ENCODE measurements around the gene SERPINA10.

Gene SERPINA10, protein sequence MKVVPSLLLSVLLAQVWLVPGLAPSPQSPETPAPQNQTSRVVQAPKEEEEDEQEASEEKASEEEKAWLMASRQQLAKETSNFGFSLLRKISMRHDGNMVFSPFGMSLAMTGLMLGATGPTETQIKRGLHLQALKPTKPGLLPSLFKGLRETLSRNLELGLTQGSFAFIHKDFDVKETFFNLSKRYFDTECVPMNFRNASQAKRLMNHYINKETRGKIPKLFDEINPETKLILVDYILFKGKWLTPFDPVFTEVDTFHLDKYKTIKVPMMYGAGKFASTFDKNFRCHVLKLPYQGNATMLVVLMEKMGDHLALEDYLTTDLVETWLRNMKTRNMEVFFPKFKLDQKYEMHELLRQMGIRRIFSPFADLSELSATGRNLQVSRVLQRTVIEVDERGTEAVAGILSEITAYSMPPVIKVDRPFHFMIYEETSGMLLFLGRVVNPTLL

DNA sequence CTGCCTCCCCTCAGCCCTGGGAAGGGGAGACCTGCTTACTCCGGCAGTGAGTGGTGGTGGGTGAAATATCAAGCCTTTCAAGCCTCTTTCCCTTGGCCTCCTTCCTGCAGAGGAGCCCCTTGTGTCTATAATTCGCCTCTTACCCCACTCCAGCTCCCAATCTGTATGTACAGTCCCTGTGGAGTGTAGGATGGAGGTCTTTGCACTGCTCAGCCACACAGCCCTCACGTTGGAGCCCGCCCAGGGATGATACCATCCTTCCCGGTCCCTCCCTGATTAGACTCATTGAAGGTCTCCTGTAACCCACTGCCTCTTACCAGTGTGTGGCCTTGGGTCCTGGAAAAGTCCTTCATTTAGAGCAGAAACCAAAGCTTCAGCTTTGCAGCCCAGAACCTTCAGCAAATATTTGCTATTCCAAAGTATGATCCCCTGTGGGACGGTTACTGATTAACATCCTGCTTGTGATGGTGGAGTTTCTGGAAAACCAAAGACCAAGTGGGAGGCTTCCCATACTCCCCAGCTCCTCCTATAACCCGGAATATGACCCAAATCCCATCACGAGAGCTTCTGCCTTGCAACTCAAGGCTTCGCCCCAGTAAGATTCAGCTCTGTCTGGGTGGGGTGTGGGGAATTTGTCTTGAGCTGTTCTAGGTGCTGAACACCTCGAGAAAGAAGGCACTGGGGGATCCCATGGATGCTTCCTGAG lies at the start of gene SERPINA10:
Gene SERPINA10, minus strand, starts transcription at position 397 of the 706 bp plus-strand sequence. CDS start 2,675 bp downstream, outside the sequence.
- no peaks in the 10 kb centered on the region for H3K36me3 Mint-ChIP-seq
- DNase-seq (ENCODE audit: low spot score in 2 of 2) (no peak), ATAC-seq (ENCODE audit: low read depth) (no peak)
- peaks cover 2% of the 10 kb centered on the region for H3K9me3 Mint-ChIP-seq
- no peak within 1 kb of the TSS for H3K4me3 Mint-ChIP-seq
- H3K27ac Mint-ChIP-seq: no peak within 1 kb of the TSS
- no peaks in the 10 kb centered on the region for H3K4me1 Mint-ChIP-seq
- H3K27me3 Mint-ChIP-seq: peaks cover 2% of the 10 kb centered on the region

DNA sequence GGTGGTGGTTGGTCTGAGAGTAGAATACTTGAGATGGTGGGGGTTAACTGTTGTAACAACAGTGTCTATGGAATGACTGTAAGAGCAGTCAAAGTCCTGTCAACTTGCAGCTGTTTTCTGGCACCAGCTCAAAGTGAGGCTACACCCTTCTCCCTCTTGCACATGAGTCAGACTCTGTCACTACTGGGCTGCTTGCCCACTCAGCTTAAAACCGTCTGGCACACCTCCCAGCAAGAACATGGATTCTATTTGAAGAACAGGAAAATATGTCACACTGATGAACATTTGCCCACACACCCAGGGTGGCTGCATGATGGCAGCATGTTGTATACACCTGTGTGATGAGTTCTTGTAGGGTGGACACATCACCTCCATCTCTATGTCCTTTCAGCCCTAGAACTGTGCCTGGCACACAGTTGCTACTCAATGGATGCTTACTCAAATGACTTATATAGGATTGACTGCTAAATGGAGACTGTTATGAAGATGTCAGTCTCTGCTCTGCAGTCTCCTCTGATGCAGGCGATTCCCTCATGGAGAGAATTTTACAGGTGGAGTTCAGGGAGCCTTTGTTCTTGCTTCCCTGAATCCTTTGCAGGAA lies 49.4 kb upstream of the SERPINA10 start:
- DNase-seq (ENCODE audit: low spot score in 2 of 2): no peak
- Mint-ChIP-seq H3K4me1 (peaks cover 16% of the 10 kb centered on the region), H3K36me3 (peaks cover 2% of the 10 kb centered on the region), H3K4me3 (no peak overlapping the region), H3K27ac (peak overlapping the region; percentile 20), H3K9me3 (peaks cover 7% of the 10 kb centered on the region), H3K27me3 (peaks cover 12% of the 10 kb centered on the region)
- no peak for ATAC-seq (ENCODE audit: low read depth)

DNA sequence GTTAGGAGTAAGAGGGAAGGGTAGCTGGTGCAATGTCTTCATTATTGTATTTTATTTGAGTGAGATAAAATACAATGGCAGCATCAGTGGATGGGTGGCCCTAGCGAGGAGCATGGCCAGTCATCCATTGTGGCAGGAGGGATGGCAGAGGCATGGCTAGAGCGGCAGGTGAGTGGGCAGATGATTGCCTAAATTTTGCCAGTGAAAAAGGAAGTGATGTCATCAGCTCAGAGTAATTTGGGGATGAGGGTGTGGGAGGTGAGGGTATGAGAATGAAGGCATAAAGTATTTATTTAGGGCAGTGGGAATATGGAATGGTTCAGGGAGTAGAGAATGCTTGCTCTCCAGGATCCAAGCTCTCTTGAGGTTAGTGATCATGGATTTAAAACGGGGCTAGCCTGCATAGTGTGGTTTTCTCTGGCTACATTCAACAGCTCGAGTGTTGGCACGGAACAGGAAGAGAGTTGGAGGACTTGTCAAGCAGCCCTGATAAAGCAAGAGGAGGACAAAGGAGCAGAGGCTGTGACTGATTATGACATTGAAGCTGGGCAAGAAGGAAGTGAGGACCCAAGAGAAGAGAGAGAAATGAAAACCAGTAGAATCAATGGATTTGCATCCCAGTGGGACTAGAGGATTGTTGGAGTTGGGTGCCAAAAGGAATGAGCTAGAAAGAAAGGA lies 48.7 kb upstream of the SERPINA10 start:
- Mint-ChIP-seq H3K4me1 (peaks cover 16% of the 10 kb centered on the region), H3K36me3 (peaks cover 2% of the 10 kb centered on the region), H3K27me3 (peaks cover 12% of the 10 kb centered on the region), H3K9me3 (peaks cover 7% of the 10 kb centered on the region), H3K27ac (peak overlapping the region; percentile 20), H3K4me3 (no peak overlapping the region)
- no peak for ATAC-seq (ENCODE audit: low read depth)
- DNase-seq (ENCODE audit: low spot score in 2 of 2): no peak

DNA sequence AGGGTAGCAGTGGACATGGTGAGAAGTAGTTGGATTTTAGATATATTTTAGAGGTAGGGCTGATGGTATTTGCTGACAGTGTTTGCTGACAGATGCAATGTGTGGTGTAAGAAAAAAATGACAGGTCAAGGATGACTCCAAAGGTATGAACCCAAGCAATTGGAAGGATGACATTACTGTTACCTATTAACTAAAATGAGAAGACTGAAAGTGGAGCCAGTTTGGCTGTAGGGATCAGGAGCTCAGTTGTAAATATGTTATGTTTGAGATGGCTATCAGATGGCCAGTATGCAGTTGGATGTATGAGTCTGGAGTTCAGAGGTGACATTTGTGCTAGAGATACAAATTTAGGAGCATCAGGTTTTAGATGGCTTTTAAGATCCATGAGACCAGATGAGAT lies 47.5 kb upstream of the SERPINA10 start:
- DNase-seq (ENCODE audit: low spot score in 2 of 2) (no peak), ATAC-seq (ENCODE audit: low read depth) (no peak)
- Mint-ChIP-seq H3K36me3 (peaks cover 2% of the 10 kb centered on the region), H3K4me3 (no peak overlapping the region), H3K27ac (peak overlapping the region; percentile 5), H3K4me1 (peaks cover 11% of the 10 kb centered on the region), H3K9me3 (peaks cover 9% of the 10 kb centered on the region), H3K27me3 (peaks cover 12% of the 10 kb centered on the region)

DNA sequence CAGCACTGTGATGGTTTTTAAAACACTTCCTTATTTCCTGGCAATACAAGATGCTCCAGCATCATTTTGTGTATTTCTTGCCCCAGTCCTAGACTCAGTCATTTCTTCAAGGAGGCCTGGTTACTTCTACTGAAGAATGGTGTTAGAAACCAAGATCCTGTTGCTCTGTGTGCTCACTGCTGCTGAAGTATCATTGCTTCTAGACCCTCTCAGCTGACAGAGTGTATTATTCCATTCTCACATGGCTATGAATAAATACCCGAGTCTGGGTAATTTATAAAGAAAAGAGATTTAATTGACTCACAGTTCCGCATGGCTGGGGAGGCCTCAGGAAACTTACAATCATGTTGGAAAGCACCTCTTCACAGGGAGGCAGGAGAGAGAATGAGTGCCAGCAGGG lies 45.0 kb upstream of the SERPINA10 start:
- H3K27ac Mint-ChIP-seq: no peak overlapping the region
- no peak for ATAC-seq (ENCODE audit: low read depth)
- peaks cover 9% of the 10 kb centered on the region for H3K9me3 Mint-ChIP-seq
- no peak overlapping the region for H3K4me3 Mint-ChIP-seq
- DNase-seq (ENCODE audit: low spot score in 2 of 2): no peak
- H3K27me3 Mint-ChIP-seq: peaks cover 12% of the 10 kb centered on the region
- H3K36me3 Mint-ChIP-seq: peaks cover 2% of the 10 kb centered on the region
- peaks cover 6% of the 10 kb centered on the region for H3K4me1 Mint-ChIP-seq

DNA sequence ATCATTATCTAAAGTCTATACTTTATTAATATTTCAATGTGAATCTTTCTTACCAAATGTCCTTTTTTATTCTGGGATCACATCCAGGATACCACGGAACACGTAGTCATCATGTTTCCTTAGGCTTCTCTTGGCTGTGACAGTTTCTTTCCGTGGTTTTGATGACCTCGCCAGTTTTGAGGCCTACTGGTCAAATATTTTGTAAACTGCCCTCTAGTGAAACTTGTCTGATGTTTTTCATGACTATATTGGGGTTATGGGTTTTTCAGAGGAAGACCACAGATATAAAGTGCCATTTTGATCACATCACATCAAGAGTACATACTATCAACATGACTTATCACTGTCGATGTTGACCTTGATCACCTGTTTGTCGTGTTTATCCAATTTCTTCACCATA lies 44.2 kb upstream of the SERPINA10 start:
- Mint-ChIP-seq H3K36me3 (peaks cover 2% of the 10 kb centered on the region), H3K27ac (no peak overlapping the region), H3K4me3 (no peak overlapping the region), H3K27me3 (peaks cover 14% of the 10 kb centered on the region), H3K9me3 (peaks cover 9% of the 10 kb centered on the region), H3K4me1 (peaks cover 6% of the 10 kb centered on the region)
- ATAC-seq (ENCODE audit: low read depth) (no peak), DNase-seq (ENCODE audit: low spot score in 2 of 2) (no peak)

DNA sequence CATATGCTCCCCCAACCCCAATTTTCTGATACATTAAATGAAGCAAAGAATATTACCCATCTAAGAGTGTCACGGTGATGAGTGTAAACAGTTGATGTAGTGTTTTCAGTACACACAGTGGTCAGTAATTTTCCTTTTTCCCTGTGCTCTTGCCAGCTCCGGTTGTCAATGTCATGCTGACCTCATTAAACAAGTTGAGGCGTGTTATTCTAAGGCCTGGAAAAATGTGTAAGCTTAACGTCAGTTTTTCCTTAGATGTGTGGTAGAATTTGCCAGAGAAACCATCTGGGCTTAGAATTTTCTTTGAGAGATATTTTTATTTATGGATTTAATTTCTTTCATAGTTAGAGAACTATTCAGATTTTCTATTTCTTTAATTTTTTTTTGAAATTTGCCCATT lies 41.8 kb upstream of the SERPINA10 start:
- Mint-ChIP-seq H3K4me1 (no peaks in the 10 kb centered on the region), H3K27ac (no peak overlapping the region), H3K36me3 (no peaks in the 10 kb centered on the region), H3K9me3 (peaks cover 2% of the 10 kb centered on the region), H3K4me3 (no peak overlapping the region), H3K27me3 (peaks cover 2% of the 10 kb centered on the region)
- ATAC-seq (ENCODE audit: low read depth): no peak
- DNase-seq (ENCODE audit: low spot score in 2 of 2): no peak

DNA sequence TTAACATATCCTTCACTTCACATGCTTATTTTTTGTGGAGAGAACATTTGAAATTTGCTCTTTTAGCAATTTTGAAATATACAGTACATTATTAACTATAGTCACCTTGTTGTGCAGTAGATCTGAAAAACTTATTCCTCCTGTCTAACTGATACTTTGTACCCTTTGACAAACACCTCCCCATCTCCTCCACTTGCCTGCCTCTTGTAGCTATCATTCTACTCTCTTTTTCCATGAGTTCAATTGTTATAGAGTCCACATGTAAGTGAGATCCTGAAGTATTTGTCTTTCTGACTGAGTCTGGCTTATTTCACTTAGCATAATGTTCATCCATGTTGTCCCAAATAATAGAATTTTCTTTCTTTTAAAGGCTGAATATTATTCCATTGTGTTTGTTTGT lies 39.5 kb upstream of the SERPINA10 start:
- no peak overlapping the region for H3K27ac Mint-ChIP-seq
- no peak for ATAC-seq (ENCODE audit: low read depth)
- DNase-seq (ENCODE audit: low spot score in 2 of 2): no peak
- peaks cover 2% of the 10 kb centered on the region for H3K27me3 Mint-ChIP-seq
- H3K9me3 Mint-ChIP-seq: peaks cover 2% of the 10 kb centered on the region
- H3K4me1 Mint-ChIP-seq: no peaks in the 10 kb centered on the region
- H3K36me3 Mint-ChIP-seq: no peaks in the 10 kb centered on the region
- no peak overlapping the region for H3K4me3 Mint-ChIP-seq

DNA sequence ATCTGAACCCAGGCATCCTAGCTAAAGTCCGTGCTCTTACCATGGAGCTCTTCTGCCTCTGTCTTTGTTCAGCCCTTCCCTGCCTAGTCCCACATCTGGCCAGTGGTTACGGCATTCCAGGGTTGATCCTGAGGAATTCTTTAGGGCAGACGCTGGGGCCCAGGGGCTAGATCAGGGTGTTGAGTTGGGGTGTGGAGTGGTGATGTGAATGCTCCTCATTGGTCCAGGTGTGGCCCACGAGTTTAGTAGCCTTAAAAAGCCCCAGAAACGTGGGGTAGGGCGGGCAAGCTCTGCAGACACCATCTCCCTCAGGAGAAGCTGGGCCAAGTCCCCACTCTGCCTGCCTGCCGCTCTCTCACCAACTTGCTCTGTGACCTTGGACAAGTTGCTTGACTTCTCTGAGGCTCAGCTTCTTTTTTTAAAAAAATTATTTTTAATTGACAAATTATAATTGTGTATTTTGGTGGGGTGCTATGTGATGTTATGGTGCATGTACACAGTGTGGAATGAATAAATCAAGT lies 39.1 kb upstream of the SERPINA10 start:
- H3K27ac Mint-ChIP-seq: no peak overlapping the region
- H3K27me3 Mint-ChIP-seq: peaks cover 2% of the 10 kb centered on the region
- peaks cover 2% of the 10 kb centered on the region for H3K9me3 Mint-ChIP-seq
- no peaks in the 10 kb centered on the region for H3K36me3 Mint-ChIP-seq
- DNase-seq (ENCODE audit: low spot score in 2 of 2): no peak
- no peak for ATAC-seq (ENCODE audit: low read depth)
- H3K4me1 Mint-ChIP-seq: no peaks in the 10 kb centered on the region
- no peak overlapping the region for H3K4me3 Mint-ChIP-seq

DNA sequence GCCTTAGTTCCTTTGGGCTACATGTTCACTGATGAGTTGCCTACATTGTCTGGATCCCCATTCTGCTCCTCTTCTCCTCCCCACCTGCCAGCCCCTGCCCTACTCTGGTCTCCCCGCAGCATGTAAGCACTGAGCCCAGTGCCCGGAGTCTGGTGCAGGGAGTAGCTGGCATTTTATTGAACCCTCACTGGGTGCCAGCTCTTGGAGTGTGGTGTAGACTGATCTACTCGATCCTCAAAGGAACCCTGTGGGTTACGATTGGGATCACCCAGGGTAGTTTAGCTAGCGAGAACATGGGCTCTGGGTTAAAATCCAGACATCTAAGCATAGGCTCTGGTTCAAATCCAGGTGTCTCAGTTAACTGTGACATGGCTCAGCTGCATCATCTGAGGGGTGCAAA lies 38.4 kb upstream of the SERPINA10 start:
- H3K9me3 Mint-ChIP-seq: peaks cover 2% of the 10 kb centered on the region
- no peaks in the 10 kb centered on the region for H3K4me1 Mint-ChIP-seq
- peaks cover 2% of the 10 kb centered on the region for H3K27me3 Mint-ChIP-seq
- H3K4me3 Mint-ChIP-seq: no peak overlapping the region
- no peaks in the 10 kb centered on the region for H3K36me3 Mint-ChIP-seq
- no peak overlapping the region for H3K27ac Mint-ChIP-seq
- ATAC-seq (ENCODE audit: low read depth): no peak
- no peak for DNase-seq (ENCODE audit: low spot score in 2 of 2)

DNA sequence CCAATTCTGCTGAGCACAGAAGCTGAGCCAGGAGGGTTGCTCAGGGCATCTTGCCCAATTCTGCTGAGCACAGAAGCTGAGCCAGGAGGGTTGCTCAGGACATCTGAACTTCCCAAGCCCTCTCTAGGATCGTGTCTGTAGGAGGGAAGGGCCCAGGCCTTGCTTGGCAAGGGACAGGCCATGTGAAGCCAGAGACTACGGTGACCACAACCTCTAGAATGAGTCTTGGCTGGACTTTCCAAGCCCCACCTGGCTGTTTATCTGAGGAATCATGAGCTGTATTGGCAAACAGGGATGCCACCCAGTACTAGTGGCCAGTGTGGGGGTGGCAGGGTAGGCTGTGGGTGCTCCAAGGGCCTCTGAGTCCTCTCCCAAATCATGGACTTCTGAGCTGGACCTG lies 37.8 kb upstream of the SERPINA10 start:
- no peak overlapping the region for H3K27ac Mint-ChIP-seq
- no peaks in the 10 kb centered on the region for H3K9me3 Mint-ChIP-seq
- ATAC-seq (ENCODE audit: low read depth): no peak

DNA sequence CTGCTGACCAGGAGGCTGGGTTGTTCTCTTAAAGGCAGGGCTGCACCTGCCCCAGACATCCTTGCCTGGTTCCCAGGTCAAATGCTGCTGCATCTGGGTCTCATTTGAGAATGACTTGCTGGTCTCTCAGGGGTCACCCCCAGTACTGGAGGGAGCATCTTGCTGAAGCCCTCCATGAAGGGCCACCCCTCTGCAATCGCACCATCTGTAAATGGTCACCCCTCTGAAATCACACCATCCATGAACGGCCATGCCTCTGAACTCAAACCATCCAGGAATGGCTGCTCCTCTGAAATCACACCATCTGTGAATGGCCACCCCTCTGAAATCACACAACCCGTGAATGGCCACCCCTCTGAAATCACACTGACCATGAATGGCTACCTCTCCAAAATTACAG lies 37.4 kb upstream of the SERPINA10 start:
- Mint-ChIP-seq H3K36me3 (no peaks in the 10 kb centered on the region), H3K4me3 (no peak overlapping the region), H3K4me1 (no peaks in the 10 kb centered on the region), H3K27ac (no peak overlapping the region), H3K27me3 (peaks cover 2% of the 10 kb centered on the region), H3K9me3 (no peaks in the 10 kb centered on the region)
- DNase-seq (ENCODE audit: low spot score in 2 of 2) (no peak), ATAC-seq (ENCODE audit: low read depth) (no peak)

More for the DNA sequence above, 37.8 kb upstream of the SERPINA10 start:
- Mint-ChIP-seq H3K36me3 (no peaks in the 10 kb centered on the region), H3K4me1 (no peaks in the 10 kb centered on the region), H3K4me3 (no peak overlapping the region), H3K27me3 (peaks cover 2% of the 10 kb centered on the region)
- no peak for DNase-seq (ENCODE audit: low spot score in 2 of 2)

DNA sequence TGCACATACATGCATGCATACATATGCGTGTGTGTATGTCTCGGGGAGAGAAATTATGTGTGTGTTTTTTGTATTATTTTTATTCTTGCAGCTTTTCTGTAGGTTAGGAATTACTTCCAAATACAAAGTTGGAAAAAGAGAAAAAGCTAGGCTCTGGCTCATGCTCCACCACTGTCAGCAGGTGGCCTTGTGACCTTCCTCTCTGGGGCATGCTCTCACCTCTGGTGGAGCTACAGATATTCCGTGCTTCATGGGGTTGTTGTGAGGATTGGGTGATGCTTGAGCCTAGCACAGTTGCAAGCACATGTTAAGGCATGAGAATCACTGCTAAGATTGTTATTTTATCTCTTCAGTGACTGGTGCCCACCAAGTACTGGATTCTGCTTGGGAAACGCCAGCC lies 36.8 kb upstream of the SERPINA10 start:
- Mint-ChIP-seq H3K9me3 (no peaks in the 10 kb centered on the region), H3K27ac (no peak overlapping the region), H3K4me3 (no peak overlapping the region), H3K27me3 (peaks cover 2% of the 10 kb centered on the region), H3K36me3 (no peaks in the 10 kb centered on the region), H3K4me1 (no peaks in the 10 kb centered on the region)
- no peak for DNase-seq (ENCODE audit: low spot score in 2 of 2)
- no peak for ATAC-seq (ENCODE audit: low read depth)

DNA sequence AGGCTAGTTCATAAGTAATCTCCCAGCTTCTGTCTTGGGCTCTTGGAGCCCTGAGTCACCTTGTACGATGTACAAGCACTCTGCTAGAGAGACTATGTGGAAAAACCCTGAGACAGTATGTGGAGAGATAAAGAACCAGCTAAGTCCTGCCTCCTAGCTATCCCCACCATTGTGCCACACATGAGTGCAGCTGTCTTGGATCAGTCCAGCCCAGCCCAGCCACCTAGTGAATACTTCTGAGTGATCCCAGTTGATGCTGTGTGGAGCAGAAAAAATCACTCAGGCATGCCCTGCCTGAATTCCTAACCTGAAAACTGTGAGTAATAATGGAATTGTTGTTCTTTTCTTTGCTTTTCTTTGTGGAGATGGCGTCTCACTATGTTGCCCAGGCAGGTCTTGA lies 35.1 kb upstream of the SERPINA10 start:
- H3K9me3 Mint-ChIP-seq: no peaks in the 10 kb centered on the region
- H3K27me3 Mint-ChIP-seq: peaks cover 2% of the 10 kb centered on the region
- DNase-seq (ENCODE audit: low spot score in 2 of 2) (no peak), ATAC-seq (ENCODE audit: low read depth) (no peak)
- H3K36me3 Mint-ChIP-seq: no peaks in the 10 kb centered on the region
- no peak overlapping the region for H3K4me3 Mint-ChIP-seq
- no peak overlapping the region for H3K27ac Mint-ChIP-seq
- no peaks in the 10 kb centered on the region for H3K4me1 Mint-ChIP-seq
